Measurements from ENCODE around the gene SDK2. TPM values are rescaled to one million over a fixed set of nuclear protein-coding genes. Genes with fewer than 3 reads are reported as not detected.

The SDK2 gene
- total RNA-seq, 6 experiments from 2014 or later, result 0.11 to 0.46 (median 0.25) TPM

DNA sequence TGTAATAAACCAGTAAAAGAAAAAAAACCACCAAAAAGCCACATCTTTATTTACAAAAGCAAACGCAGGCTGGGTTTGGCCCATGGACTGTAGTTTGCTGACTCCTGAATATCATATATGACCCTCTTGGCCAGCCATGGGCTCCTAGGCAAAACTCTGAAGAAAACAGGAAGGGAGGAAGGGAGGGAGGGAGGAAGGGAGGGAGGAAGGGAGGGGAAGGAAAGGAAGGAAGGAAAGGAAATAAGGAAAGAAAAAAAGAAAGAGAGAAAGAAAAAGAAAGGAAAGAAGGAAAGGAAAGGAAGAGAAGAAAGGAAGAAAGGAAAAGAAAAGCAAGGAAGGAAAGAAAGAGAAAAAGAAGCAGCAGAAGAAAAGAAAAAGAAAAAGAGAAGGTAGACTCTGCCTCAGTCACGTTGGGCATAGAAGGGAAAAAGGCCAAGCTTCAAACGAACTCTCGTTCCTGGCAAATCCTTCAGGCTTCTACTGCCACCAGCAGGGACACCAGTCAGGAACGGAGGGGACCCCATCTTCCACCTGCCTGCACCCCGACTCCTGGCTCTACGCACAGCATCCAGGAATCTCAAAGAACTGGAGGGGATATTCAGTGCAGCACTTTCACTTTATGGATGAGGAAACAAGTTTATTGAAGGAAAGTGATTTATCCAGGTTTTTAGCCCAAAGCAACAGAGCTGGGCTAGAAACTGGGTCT, 354.5 kb downstream of the SDK2 start:
- WGBS (ENCODE audit: insufficient coverage, low coverage, low lambda C conversion rate, missing lambda C conversion rate), result 37% methylated on average over 7 of the region's 7 CpGs
- ATAC-seq, result no peak
- no peaks in the 10 kb centered on the region for H3K27me3 ChIP-seq
- TF ChIP-seq, protein P1, sequence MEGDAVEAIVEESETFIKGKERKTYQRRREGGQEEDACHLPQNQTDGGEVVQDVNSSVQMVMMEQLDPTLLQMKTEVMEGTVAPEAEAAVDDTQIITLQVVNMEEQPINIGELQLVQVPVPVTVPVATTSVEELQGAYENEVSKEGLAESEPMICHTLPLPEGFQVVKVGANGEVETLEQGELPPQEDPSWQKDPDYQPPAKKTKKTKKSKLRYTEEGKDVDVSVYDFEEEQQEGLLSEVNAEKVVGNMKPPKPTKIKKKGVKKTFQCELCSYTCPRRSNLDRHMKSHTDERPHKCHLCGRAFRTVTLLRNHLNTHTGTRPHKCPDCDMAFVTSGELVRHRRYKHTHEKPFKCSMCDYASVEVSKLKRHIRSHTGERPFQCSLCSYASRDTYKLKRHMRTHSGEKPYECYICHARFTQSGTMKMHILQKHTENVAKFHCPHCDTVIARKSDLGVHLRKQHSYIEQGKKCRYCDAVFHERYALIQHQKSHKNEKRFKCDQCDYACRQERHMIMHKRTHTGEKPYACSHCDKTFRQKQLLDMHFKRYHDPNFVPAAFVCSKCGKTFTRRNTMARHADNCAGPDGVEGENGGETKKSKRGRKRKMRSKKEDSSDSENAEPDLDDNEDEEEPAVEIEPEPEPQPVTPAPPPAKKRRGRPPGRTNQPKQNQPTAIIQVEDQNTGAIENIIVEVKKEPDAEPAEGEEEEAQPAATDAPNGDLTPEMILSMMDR (IDR thresholded peaks at IDR 0.05), result no peak
- TF ChIP-seq POLR2A (IDR thresholded peaks at IDR 0.05), result no peak
- peaks cover 0 to 83% (median 49%) of the 10 kb centered on the region in 4 donors for H3K4me1 ChIP-seq
- intact Hi-C loops (cut with DNase I), result no loop called here
- peak overlapping the region; percentile 74 to 97 (median 94) for H3K27ac ChIP-seq
- no peaks in the 10 kb centered on the region for H3K9me3 ChIP-seq
- peaks cover 0 to 17% (median 12%) of the 10 kb centered on the region in 4 donors for H3K36me3 ChIP-seq
- DNase-seq, result peak in 1 of 3 donors; percentile 25
- no peak overlapping the region for H3K4me3 ChIP-seq

DNA sequence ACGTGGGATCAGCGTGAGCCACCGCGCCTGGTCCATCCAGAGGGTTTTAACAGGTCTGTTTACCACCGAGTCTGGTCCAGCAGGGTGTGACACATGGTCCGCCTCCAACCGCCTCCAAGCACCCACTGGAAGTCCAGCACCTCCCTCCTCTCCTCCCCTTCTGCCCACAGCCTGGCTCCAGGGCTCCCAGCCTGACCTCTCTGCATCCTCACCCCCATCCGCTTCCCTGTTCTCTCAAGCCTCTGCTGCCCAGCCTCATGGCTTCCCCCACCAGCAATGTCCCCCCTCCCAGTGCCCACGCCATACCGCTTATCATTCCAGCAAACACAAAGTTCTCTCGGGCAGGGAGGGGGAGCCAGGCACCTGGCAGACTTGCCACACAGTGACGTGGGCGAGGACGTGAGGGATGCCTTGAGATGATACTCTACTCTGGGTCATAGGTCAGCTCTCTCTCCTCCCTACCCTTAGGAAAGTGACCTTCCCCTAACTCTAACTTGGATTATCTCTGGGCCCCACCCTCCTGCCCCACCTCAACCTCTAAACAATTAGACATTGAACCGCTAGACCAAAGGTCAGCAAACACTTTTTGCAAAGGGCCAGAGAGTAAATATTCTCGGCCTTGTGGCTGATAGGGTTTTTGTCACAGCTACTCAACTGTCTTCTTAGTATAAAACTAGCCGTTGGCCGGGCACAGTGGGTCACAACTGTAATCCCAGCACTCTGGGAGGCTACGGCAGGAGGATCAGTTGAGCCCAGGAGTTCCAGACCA, 355.5 kb downstream of the SDK2 start:
- DNase-seq (peak; percentile 82 to 91 (median 87)), ATAC-seq (peak; percentile 49 to 67 (median 65))
- Histone ChIP-seq H3K9me3 (no peaks in the 10 kb centered on the region), H3K27me3 (no peaks in the 10 kb centered on the region), H3K4me1 (peaks cover 0 to 74% (median 44%) of the 10 kb centered on the region in 4 donors), H3K36me3 (peaks cover 0 to 26% (median 12%) of the 10 kb centered on the region in 4 donors), H3K27ac (peak overlapping the region; percentile 74 to 97 (median 94)), H3K4me3 (peak overlapping the region in 1 of 3 donors; percentile 16)
- TF ChIP-seq, protein P1 (IDR thresholded peaks at IDR 0.05), result no peak
- TF ChIP-seq POLR2A (IDR thresholded peaks at IDR 0.05), result no peak
- 26% methylated on average over 13 of the region's 19 CpGs for WGBS (ENCODE audit: insufficient coverage, low coverage, low lambda C conversion rate, missing lambda C conversion rate)
- intact Hi-C loops (cut with DNase I), result no loop called here

DNA sequence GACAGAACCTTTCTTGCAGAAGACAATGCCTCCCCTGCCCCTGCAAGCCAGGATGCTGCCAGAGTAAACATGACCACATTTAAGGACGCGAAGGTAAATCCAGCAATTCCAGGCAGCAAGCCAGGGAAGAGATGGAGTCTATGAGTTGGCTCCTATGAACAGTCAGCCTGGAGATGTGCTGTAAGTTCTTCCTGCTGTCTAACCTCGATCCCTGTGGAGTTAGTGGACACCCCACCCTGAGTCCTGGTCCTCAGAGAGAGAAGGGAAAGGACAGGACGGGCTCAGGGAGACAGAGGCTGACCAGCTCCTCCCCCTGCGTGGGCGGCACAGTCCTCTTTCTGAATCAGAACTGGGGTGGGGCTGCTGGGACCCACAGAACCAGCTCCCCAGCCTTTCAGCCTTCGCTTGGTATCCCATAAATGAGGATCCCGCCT, 357.4 kb downstream of the SDK2 start:
- ATAC-seq (peak in 1 of 4 donors; percentile 32), DNase-seq (no peak)
- Histone ChIP-seq H3K4me3 (no peak overlapping the region), H3K9me3 (no peaks in the 10 kb centered on the region), H3K4me1 (peaks cover 0 to 55% (median 33%) of the 10 kb centered on the region in 4 donors), H3K36me3 (peaks cover 0 to 28% (median 12%) of the 10 kb centered on the region in 4 donors), H3K27ac (peak overlapping the region in 1 of 3 donors; percentile 29), H3K27me3 (no peaks in the 10 kb centered on the region)
- intact Hi-C loops (cut with DNase I), result no loop called here
- TF ChIP-seq, protein P1 (IDR thresholded peaks at IDR 0.05), result no peak
- no peak for TF ChIP-seq POLR2A (IDR thresholded peaks at IDR 0.05)
- 58% methylated on average over 3 of the region's 8 CpGs for WGBS (ENCODE audit: insufficient coverage, low coverage, low lambda C conversion rate, missing lambda C conversion rate)

DNA sequence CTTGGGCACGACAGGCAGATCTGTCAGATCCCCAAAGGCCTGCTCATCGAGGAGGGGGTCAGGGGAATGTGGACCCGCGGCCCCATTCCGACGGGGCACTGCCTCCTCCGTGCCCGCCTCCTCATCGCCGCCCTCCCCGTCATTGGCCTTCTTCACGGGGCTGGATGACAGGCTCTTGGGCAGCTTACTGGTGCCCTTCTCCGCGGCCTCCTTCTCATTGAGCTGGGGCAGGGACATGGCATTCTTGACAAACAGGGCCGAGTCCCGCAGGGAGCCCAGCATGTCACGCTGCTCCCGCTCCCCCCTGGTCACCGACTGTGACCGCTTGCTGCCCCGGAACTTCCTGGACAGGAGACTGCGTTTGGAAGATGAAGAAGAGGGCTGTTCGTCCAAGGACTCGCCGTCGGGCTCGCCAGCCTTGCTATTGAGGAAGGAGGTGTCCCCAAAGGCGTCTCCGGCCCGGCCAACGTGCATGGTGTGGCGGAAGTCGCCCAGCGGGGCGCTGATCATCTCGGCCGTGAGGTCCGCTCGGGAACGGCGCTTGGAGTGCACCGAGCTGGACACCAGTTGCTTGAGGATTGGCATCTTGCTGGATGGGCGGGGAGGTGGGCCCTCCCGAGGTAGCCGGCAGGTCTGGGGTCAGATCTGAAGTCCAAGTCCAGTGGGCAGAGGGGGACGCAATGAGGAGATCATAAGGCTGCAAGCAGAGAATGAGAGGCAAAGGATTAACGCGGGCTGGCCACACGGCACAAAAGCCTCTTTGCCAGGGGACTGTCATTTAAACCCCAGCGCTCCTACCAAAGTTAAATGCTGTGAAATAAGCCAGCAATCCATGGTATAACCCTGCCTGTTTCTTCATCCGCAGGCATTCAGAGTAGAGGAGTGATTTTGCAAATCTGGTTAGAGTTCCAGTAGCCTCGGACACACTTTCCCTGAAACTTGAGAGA, 358.1 kb downstream of the SDK2 start:
- intact Hi-C loops (cut with DNase I), result no loop called here
- Histone ChIP-seq H3K9me3 (no peaks in the 10 kb centered on the region), H3K36me3 (peaks cover 0 to 28% (median 12%) of the 10 kb centered on the region in 4 donors), H3K4me3 (no peak overlapping the region), H3K27ac (peak overlapping the region in 1 of 3 donors; percentile 29), H3K27me3 (no peaks in the 10 kb centered on the region), H3K4me1 (peaks cover 0 to 48% (median 27%) of the 10 kb centered on the region in 4 donors)
- ATAC-seq (no peak), DNase-seq (no peak)
- no peak for TF ChIP-seq POLR2A (IDR thresholded peaks at IDR 0.05)
- TF ChIP-seq, protein P1 (IDR thresholded peaks at IDR 0.05), result no peak
- WGBS (ENCODE audit: insufficient coverage, low coverage, low lambda C conversion rate, missing lambda C conversion rate), result 85% methylated on average over 17 of the region's 52 CpGs

Data from right lobe of liver (tissue), 6 donors.